GM12875 (cell line): ENCODE measurements around the gene FRAS1.

Experiments used
- H3K4me3 ChIP-seq: one replicate; pipeline ENCODE4 v1.5.1; 2011; ENCODE audit warnings: low read depth, low read length, control low read depth
- TF ChIP-seq, protein P1 (sequence below): IDR thresholded peaks from 2 replicates; pipeline ENCODE4 v1.5.1; 2011; ENCODE audit warnings: low read depth, mild to moderate bottlenecking, control low read depth, inconsistent platforms, low read length, moderate library complexity, borderline replicate concordance; ENCODE audit not compliant: insufficient read depth

FRAS1 gene

GRCh38 chr4:78058591-78059523, 1.7 kb downstream of the FRAS1 start:
- no peak overlapping the region for H3K4me3 ChIP-seq
- TF ChIP-seq, protein P1, sequence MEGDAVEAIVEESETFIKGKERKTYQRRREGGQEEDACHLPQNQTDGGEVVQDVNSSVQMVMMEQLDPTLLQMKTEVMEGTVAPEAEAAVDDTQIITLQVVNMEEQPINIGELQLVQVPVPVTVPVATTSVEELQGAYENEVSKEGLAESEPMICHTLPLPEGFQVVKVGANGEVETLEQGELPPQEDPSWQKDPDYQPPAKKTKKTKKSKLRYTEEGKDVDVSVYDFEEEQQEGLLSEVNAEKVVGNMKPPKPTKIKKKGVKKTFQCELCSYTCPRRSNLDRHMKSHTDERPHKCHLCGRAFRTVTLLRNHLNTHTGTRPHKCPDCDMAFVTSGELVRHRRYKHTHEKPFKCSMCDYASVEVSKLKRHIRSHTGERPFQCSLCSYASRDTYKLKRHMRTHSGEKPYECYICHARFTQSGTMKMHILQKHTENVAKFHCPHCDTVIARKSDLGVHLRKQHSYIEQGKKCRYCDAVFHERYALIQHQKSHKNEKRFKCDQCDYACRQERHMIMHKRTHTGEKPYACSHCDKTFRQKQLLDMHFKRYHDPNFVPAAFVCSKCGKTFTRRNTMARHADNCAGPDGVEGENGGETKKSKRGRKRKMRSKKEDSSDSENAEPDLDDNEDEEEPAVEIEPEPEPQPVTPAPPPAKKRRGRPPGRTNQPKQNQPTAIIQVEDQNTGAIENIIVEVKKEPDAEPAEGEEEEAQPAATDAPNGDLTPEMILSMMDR = no peak

DNA sequence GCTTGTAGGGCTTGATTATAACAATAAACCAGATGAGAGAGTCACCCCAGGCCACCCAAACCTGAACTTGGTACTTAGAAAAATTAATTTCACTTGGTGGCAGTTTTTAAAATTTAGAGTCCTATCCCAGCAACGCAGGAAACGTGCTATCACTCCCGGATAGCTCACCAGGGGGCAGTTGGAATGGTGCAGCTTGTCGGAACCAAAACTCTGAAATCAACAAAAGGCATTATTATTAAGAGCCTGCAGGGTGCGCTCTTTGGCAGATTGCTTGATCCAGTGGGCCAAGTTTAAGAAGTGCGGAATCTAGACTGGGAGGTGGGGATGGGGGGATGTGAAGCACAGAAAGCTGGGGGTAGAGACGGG, 2.4 kb downstream of the FRAS1 start:
- TF ChIP-seq, protein P1 = peak; percentile 44
- H3K4me3 ChIP-seq = no peak overlapping the region

GRCh38 chr4:78059938-78060337, 2.8 kb downstream of the FRAS1 start:
- TF ChIP-seq, protein P1 = no peak
- no peak overlapping the region for H3K4me3 ChIP-seq

DNA sequence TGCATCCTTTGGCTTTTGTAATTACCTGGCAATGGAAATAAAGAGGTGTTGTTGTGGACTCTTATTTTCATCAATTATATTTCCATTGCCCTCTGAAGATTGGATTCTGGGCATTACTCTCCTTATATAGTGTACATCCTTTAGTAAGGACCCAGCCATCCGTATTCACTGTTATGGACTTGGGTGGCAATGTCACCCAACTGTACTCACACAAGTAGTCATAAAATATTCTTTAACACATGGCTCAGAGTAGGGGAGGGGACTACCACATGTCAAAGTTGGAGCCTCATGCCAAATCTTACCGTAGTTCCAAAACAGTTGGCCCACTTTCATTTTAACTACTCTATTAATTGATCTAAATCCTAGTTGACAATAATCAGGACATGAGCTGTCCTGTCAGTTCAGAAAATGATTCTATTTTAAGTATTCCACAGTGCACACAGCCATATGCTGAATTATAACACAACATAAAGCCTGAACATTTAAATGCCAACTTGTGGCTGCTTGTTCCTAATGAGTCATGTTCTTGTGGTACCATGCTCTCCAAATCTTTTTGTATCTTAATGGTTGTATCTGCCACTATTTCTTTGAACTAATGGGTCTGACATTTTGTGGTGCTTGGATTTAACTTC, 4.9 kb downstream of the FRAS1 start:
- H3K4me3 ChIP-seq = no peak overlapping the region
- TF ChIP-seq, protein P1 = no peak

GRCh38 chr4:78065508-78066192, 8.5 kb downstream of the FRAS1 start:
- TF ChIP-seq, protein P1 = no peak
- no peak overlapping the region for H3K4me3 ChIP-seq

DNA sequence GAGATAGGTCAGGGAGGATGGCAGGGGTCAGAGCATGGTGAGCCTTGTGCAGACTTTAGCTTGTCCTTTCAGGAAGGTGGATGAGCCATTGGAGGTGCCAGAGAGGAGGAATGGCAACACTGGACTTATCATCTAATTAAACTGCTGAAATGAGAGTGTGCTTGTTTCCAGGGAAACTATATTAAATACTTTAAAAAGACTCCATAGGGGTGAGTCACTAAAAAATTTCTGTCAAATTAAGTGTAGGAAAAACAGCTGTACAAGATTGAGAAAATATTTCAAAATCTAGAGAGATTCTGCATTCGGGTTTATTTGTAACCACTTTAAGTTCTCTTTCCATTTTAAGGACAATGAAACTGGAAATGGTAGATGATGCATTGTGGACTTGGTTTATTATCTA, 11.4 kb downstream of the FRAS1 start:
- no peak overlapping the region for H3K4me3 ChIP-seq
- TF ChIP-seq, protein P1 = no peak

- no peak overlapping the region for H3K4me3 ChIP-seq
- TF ChIP-seq, protein P1 = no peak
Observed at GRCh38 chr4:78069319-78069718, 12.2 kb downstream of the FRAS1 start.
